NCI-H2107 treated with DMSO at 0.1 percent for 48 hours (cell line): ENCODE data around the gene PLCXD1.
"Not testable (repeated sequence)": the region's sequence is repeated elsewhere in the genome, so short reads cannot be mapped to it uniquely, and the experiment has no call there.

Experiments used
- DNase-seq: peaks from one replicate; lab custom pipeline; 2025; ENCODE audit not compliant: unreplicated experiment; lab: John Stamatoyannopoulos, UW

Gene PLCXD1

GRCh38 chrX:291411-291901 is 10.3 kb downstream of the PLCXD1 start:
- DNase-seq = no peak

GRCh38 chrX:292900-293897 is 12.0 kb downstream of the PLCXD1 start:
- no peak for DNase-seq

GRCh38 chrX:295136-295535 is 14.0 kb downstream of the PLCXD1 start:
- no peak for DNase-seq

GRCh38 chrX:298993-299392 is 17.8 kb downstream of the PLCXD1 start:
- no peak for DNase-seq

- no peak for DNase-seq
Measured at GRCh38 chrX:300334-300733, 19.2 kb downstream of the PLCXD1 start.

GRCh38 chrX:302975-303374 is 21.8 kb downstream of the PLCXD1 start:
- no peak for DNase-seq

GRCh38 chrX:305781-306613 is 24.8 kb downstream of the PLCXD1 start:
- DNase-seq = not testable (repeated sequence)

GRCh38 chrX:306614-307251 is 25.6 kb downstream of the PLCXD1 start:
- not testable (repeated sequence) for DNase-seq

GRCh38 chrX:307261-308111 is 26.3 kb downstream of the PLCXD1 start:
- no peak for DNase-seq

GRCh38 chrX:308821-309520 is 27.8 kb downstream of the PLCXD1 start:
- no peak for DNase-seq

GRCh38 chrX:310621-311155 is 29.5 kb downstream of the PLCXD1 start:
- no peak for DNase-seq

GRCh38 chrX:311156-312129 is 30.3 kb downstream of the PLCXD1 start:
- DNase-seq = no peak

- no peak for DNase-seq
Measured at GRCh38 chrX:312621-313331, 31.6 kb downstream of the PLCXD1 start.

GRCh38 chrX:313546-313945 is 32.4 kb downstream of the PLCXD1 start:
- no peak for DNase-seq

- no peak for DNase-seq
Measured at GRCh38 chrX:314049-314448, 32.9 kb downstream of the PLCXD1 start.

- DNase-seq = no peak
Measured at GRCh38 chrX:314781-315595, 33.8 kb downstream of the PLCXD1 start.
